ENCODE measurements around the gene IL22RA2. TPM values are rescaled to one million over a fixed set of nuclear protein-coding genes. Genes with fewer than 3 reads are reported as not detected.

The IL22RA2 gene
- total RNA-seq, 8 experiments from 2014 or later, result 0.08 to 0.14 (median 0.14) TPM; not detected in 5

- 0 to 100% (median 88%) methylated on average over 1 to 2 of the region's 2 CpGs; no CpG with 5 or more reads in 3 of the 10 experiments for WGBS, 10 experiments
- no peak overlapping the region for H3K27ac ChIP-seq
- H3K4me1 ChIP-seq (replicated peaks in 1 of 2), result no peaks in the 10 kb centered on the region
- in situ Hi-C loops (cut with MboI; ENCODE audit: low pct_unique_long_range_greater_than_20kb in 2 of 9, low sequenced_read_pairs in 9 of 9, unreplicated experiment in 9 of 9), result no loop called here
- no peak for ATAC-seq (replicated peaks in 6 of 8)
- H3K4me3 ChIP-seq, result no peak overlapping the region
Measured at GRCh38 chr6:137155830-137156229, 17.6 kb downstream of the IL22RA2 start.

- no peak overlapping the region for H3K27ac ChIP-seq
- ATAC-seq (replicated peaks in 6 of 8), result no peak
- 0 to 86% (median 64%) methylated on average over 1 to 3 of the region's 3 CpGs for WGBS, 10 experiments
- in situ Hi-C loops (cut with MboI; ENCODE audit: low pct_unique_long_range_greater_than_20kb in 2 of 9, low sequenced_read_pairs in 9 of 9, unreplicated experiment in 9 of 9), result no loop called here
- H3K4me1 ChIP-seq (replicated peaks in 1 of 2), result no peaks in the 10 kb centered on the region
- no peak overlapping the region for H3K4me3 ChIP-seq
Measured at GRCh38 chr6:137150072-137150471, 23.4 kb downstream of the IL22RA2 start.

GRCh38 chr6:137149035-137149393 lies 24.4 kb downstream of the IL22RA2 start:
- Histone ChIP-seq H3K4me3 (no peak overlapping the region), H3K4me1 (replicated peaks in 1 of 2) (no peaks in the 10 kb centered on the region), H3K27ac (no peak overlapping the region)
- peak in 1 of 8 experiments; percentile 20 for ATAC-seq (replicated peaks in 6 of 8)
- WGBS, 10 experiments, result 0 to 100% (median 46%) methylated on average over 1 of the region's 1 CpG; no CpG with 5 or more reads in 2 of the 10 experiments
- in situ Hi-C loops (cut with MboI; ENCODE audit: low pct_unique_long_range_greater_than_20kb in 2 of 9, low sequenced_read_pairs in 9 of 9, unreplicated experiment in 9 of 9), result no loop called here

GRCh38 chr6:137148306-137149034 lies 25.0 kb downstream of the IL22RA2 start:
- WGBS, 10 experiments, result 28 to 100% (median 81%) methylated on average over 1 to 2 of the region's 2 CpGs
- in situ Hi-C loops (cut with MboI; ENCODE audit: low pct_unique_long_range_greater_than_20kb in 2 of 9, low sequenced_read_pairs in 9 of 9, unreplicated experiment in 9 of 9), result no loop called here
- Histone ChIP-seq H3K4me3 (no peak overlapping the region), H3K4me1 (replicated peaks in 1 of 2) (no peaks in the 10 kb centered on the region), H3K27ac (no peak overlapping the region)
- peak in 1 of 8 experiments; percentile 51 for ATAC-seq (replicated peaks in 6 of 8)

GRCh38 chr6:137147195-137147594 lies 26.2 kb downstream of the IL22RA2 start:
- no peak overlapping the region for H3K4me3 ChIP-seq
- no peak for ATAC-seq (replicated peaks in 6 of 8)
- 46 to 100% (median 79%) methylated on average over 2 to 4 of the region's 4 CpGs for WGBS, 10 experiments

GRCh38 chr6:137146206-137146605 lies 27.2 kb downstream of the IL22RA2 start:
- ATAC-seq (replicated peaks in 6 of 8), result no peak

More at GRCh38 chr6:137147195-137147594, 26.2 kb downstream of the IL22RA2 start:
- in situ Hi-C loops (cut with MboI; ENCODE audit: low pct_unique_long_range_greater_than_20kb in 2 of 9, low sequenced_read_pairs in 9 of 9, unreplicated experiment in 9 of 9), result no loop called here
- no peaks in the 10 kb centered on the region for H3K4me1 ChIP-seq (replicated peaks in 1 of 2)
- H3K27ac ChIP-seq, result no peak overlapping the region

GRCh38 chr6:137145421-137145820 lies 28.0 kb downstream of the IL22RA2 start:
- H3K4me3 ChIP-seq, result no peak overlapping the region
- in situ Hi-C loops (cut with MboI; ENCODE audit: low pct_unique_long_range_greater_than_20kb in 2 of 9, low sequenced_read_pairs in 9 of 9, unreplicated experiment in 9 of 9), result no loop called here
- ATAC-seq (replicated peaks in 6 of 8), result no peak
- no peaks in the 10 kb centered on the region for H3K4me1 ChIP-seq (replicated peaks in 1 of 2)
- 39 to 100% (median 84%) methylated on average over 1 to 4 of the region's 4 CpGs for WGBS, 10 experiments
- no peak overlapping the region for H3K27ac ChIP-seq

More at GRCh38 chr6:137146206-137146605, 27.2 kb downstream of the IL22RA2 start:
- Histone ChIP-seq H3K4me3 (no peak overlapping the region), H3K4me1 (replicated peaks in 1 of 2) (no peaks in the 10 kb centered on the region), H3K27ac (no peak overlapping the region)
- 80 to 100% (median 90%) methylated on average over 1 to 4 of the region's 4 CpGs; no CpG with 5 or more reads in 4 of the 10 experiments for WGBS, 10 experiments
- in situ Hi-C loops (cut with MboI; ENCODE audit: low pct_unique_long_range_greater_than_20kb in 2 of 9, low sequenced_read_pairs in 9 of 9, unreplicated experiment in 9 of 9), result no loop called here

- H3K4me3 ChIP-seq, result no peak overlapping the region
- in situ Hi-C loops (cut with MboI; ENCODE audit: low pct_unique_long_range_greater_than_20kb in 2 of 9, low sequenced_read_pairs in 9 of 9, unreplicated experiment in 9 of 9), result no loop called here
- no peak overlapping the region for H3K27ac ChIP-seq
- WGBS, 10 experiments, result 0 to 89% (median 67%) methylated on average over 1 of the region's 1 CpG; no CpG with 5 or more reads in 3 of the 10 experiments
- no peak for ATAC-seq (replicated peaks in 6 of 8)
- no peaks in the 10 kb centered on the region for H3K4me1 ChIP-seq (replicated peaks in 1 of 2)
Measured at GRCh38 chr6:137136065-137136464, 37.4 kb downstream of the IL22RA2 start.

GRCh38 chr6:137134483-137134882 lies 39.0 kb downstream of the IL22RA2 start:
- Histone ChIP-seq H3K27ac (no peak overlapping the region), H3K4me3 (no peak overlapping the region), H3K4me1 (replicated peaks in 1 of 2) (no peaks in the 10 kb centered on the region)
- 14 to 100% (median 81%) methylated on average over 1 of the region's 1 CpG; no CpG with 5 or more reads in 1 of the 10 experiments for WGBS, 10 experiments
- in situ Hi-C loops (cut with MboI; ENCODE audit: low pct_unique_long_range_greater_than_20kb in 2 of 9, low sequenced_read_pairs in 9 of 9, unreplicated experiment in 9 of 9), result no loop called here
- ATAC-seq (replicated peaks in 6 of 8), result no peak

GRCh38 chr6:137133122-137133521 lies 40.3 kb downstream of the IL22RA2 start:
- 30 to 92% methylated on average over 2 to 3 of the region's 3 CpGs; no CpG with 5 or more reads in 8 of the 10 experiments for WGBS, 10 experiments
- Histone ChIP-seq H3K27ac (no peak overlapping the region), H3K4me1 (replicated peaks in 1 of 2) (no peaks in the 10 kb centered on the region), H3K4me3 (no peak overlapping the region)
- in situ Hi-C loops (cut with MboI; ENCODE audit: low pct_unique_long_range_greater_than_20kb in 2 of 9, low sequenced_read_pairs in 9 of 9, unreplicated experiment in 9 of 9), result no loop called here
- ATAC-seq (replicated peaks in 6 of 8), result peak in 1 of 8 experiments; percentile 58

GRCh38 chr6:137126875-137127485 lies 46.5 kb downstream of the IL22RA2 start:
- in situ Hi-C loops (cut with MboI; ENCODE audit: low pct_unique_long_range_greater_than_20kb in 2 of 9, low sequenced_read_pairs in 9 of 9, unreplicated experiment in 9 of 9), result no loop called here
- no peak overlapping the region for H3K27ac ChIP-seq
- no peak for ATAC-seq (replicated peaks in 6 of 8)
- no peaks in the 10 kb centered on the region for H3K4me1 ChIP-seq (replicated peaks in 1 of 2)
- 0 to 100% (median 56%) methylated on average over 1 to 2 of the region's 2 CpGs; no CpG with 5 or more reads in 2 of the 10 experiments for WGBS, 10 experiments
- H3K4me3 ChIP-seq, result no peak overlapping the region

GRCh38 chr6:137123078-137123477 lies 50.4 kb downstream of the IL22RA2 start:
- 33 to 100% (median 92%) methylated on average over 2 of the region's 2 CpGs for WGBS, 10 experiments
- H3K4me1 ChIP-seq (replicated peaks in 1 of 2), result no peaks in the 10 kb centered on the region
- no peak for ATAC-seq (replicated peaks in 6 of 8)
- in situ Hi-C loops (cut with MboI; ENCODE audit: low pct_unique_long_range_greater_than_20kb in 2 of 9, low sequenced_read_pairs in 9 of 9, unreplicated experiment in 9 of 9), result loop anchor here in 2 of 9 experiments (25.0 kb wide), 1 partner anchor 514 kb away; no protein-coding TSS in a partner anchor
- H3K4me3 ChIP-seq, result no peak overlapping the region
- no peak overlapping the region for H3K27ac ChIP-seq

- Histone ChIP-seq H3K27ac (no peak overlapping the region), H3K4me3 (no peak overlapping the region), H3K4me1 (replicated peaks in 1 of 2) (no peaks in the 10 kb centered on the region)
- no peak for ATAC-seq (replicated peaks in 6 of 8)
- 20 to 93% (median 71%) methylated on average over 1 to 4 of the region's 4 CpGs for WGBS, 10 experiments
- in situ Hi-C loops (cut with MboI; ENCODE audit: low pct_unique_long_range_greater_than_20kb in 2 of 9, low sequenced_read_pairs in 9 of 9, unreplicated experiment in 9 of 9), result loop anchor here in 2 of 9 experiments (25.0 kb wide), 1 partner anchor 515 kb away; no protein-coding TSS in a partner anchor
Measured at GRCh38 chr6:137122612-137123011, 50.8 kb downstream of the IL22RA2 start.

All from motor neuron (in vitro differentiated cells).